NCI-H510A treated with DMSO at 0.1 percent for 48 hours (cell line): Measurements from ENCODE around the gene IL12RB1.
"Not testable (repeated sequence)": the region's sequence is repeated elsewhere in the genome, so short reads cannot be mapped to it uniquely, and the experiment has no call there.

ENCODE experiments used
- DNase-seq: peaks from one replicate; lab custom pipeline; 2025; lab: John Stamatoyannopoulos, UW

Gene IL12RB1

DNA sequence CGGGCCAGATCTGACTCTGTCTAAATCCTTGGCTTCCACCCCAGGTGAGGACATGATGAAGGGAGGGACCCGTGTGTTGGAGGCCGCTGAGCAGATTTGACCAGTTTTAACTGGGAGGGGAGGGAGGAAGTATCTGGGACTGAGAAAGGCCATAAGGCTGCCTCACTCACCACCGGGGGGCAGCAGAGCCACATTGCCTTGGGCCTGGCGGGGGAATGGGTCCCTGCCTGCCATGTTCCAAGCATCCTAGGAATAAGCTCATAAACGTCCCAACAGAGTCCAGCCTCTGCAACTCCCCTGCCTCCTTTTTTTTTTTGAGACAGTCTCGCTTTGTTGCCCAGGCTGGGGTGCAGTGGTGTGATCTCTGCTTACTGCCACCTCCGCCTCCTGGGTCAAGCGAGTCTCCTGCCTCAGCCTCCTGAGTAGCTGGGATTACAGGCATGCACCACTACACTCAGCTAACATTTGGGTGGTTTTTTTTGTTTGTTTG is 26.3 kb upstream of the IL12RB1 start:
- DNase-seq, result peak; percentile 71

- DNase-seq, result no peak
Measured at GRCh38 chr19:18110609-18111232, 24.0 kb upstream of the IL12RB1 start.

DNA sequence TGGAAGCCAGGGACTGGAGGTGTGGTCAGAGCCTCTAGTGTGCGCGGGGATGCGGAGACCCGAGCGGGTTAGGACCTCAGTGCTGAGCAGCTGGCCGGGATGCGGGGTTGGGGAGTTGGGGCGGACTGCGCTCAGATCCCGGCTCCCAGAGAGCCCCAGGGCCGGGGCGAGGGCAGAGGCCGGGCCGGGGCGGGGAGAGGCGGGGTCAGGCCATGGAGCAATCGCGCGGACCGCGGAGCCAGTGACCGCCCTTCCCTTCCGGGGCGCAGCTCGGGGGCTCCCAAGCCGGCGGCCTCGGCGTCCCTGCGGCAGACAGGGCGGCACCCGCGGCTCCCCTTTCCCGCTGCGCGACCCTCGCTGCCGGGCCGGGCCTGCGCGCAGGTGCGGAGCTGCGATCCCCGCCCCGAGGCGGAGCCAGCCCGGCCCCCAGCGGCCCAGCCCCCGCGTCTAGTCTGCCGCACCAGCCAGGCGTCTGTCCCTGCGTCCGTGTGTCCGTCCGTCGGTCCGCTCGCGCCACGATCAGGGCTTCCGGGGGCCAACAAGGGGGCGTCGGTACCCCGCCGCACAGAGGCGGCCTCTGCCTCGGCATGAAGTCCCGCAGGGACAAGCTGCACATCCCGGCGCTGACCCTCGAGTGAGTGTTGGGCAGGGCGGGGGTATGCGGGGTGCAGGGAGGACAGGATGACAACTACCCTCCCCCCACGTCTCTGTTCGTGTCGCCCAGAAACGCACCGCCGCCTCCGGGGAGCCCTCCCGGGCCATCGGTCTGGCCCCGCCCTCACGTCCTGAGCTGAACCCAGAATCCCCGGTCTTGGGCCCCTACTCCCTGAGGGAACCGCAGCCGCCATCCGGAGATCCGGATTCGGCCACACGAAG is 23.2 kb upstream of the IL12RB1 start:
- DNase-seq, result peak; percentile 48

DNA sequence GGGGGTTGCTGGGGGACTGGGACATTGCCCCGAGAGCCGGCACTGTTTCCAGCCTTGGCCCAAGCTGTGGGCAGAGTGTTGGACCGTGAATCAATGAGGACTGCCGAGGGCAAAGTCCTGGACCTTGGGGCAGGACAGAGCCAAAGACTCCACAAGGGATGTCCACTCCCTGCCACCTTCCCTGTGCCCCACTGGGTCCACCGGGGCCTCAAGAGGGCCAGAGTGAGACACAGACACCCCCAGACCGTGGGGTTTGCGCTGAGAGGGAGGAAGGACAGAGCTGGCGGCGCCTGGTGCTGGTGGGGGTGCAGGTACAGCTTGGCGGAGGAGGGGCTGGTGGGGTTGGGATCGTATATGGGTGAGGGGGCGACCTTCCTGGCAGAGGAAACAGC is 22.6 kb upstream of the IL12RB1 start:
- DNase-seq, result no peak

- no peak for DNase-seq
Measured at GRCh38 chr19:18108897-18109296, 22.2 kb upstream of the IL12RB1 start.

DNA sequence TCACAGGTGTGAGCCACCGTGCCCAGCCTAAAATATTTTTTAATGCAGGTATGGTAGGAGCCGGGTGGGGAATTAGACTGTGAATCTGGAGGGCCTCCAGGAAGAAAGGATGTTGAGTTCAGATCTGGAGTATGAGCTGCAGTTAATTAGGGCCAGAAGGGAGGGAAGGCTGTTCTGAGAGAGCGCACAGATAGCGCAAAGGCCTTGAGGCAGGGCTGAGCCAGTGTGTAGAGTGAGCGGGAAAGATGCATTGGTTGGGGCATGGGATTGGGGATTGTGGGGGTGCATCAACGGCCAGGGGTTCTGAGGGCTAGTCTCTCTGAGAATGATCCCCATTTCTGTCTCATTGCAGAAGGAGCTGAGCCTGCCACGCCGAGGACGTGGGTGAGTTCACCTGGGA is 20.5 kb upstream of the IL12RB1 start:
- DNase-seq, result peak; percentile 80

GRCh38 chr19:18105259-18105658 is 18.5 kb upstream of the IL12RB1 start:
- DNase-seq, result not testable (repeated sequence)

- no peak for DNase-seq
Measured at GRCh38 chr19:18104793-18105131, 18.0 kb upstream of the IL12RB1 start.

DNA sequence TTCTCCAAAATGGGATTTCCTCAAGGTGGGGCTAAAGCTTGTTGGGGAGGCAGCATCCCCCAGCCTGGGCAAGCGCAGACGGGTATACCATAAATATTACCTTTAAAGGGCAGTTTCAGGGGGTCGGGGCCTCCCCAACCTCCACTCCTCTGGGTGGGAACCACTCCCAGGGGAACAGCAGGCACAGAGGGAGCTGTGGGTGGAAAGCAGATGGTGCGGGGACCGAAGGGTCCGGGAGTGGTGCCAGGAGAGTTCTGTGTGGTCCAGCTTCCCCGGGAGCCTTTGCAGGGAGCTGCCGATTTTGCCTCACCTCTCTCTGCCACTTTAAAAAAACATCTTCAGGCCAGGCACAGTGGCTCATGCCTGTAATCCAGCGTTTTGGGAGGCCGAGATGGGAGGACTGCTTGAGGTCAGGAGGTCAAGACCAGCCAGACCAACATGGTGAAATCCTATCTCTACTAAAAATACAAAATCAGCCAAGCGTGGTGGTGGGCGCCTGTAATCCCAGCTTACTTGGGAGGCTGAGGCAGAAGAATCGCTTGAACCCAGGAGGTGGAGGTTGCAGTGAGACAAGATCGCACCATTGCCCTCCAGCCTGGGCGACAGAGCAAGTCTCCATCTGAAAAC is 16.3 kb upstream of the IL12RB1 start:
- no peak for DNase-seq

DNA sequence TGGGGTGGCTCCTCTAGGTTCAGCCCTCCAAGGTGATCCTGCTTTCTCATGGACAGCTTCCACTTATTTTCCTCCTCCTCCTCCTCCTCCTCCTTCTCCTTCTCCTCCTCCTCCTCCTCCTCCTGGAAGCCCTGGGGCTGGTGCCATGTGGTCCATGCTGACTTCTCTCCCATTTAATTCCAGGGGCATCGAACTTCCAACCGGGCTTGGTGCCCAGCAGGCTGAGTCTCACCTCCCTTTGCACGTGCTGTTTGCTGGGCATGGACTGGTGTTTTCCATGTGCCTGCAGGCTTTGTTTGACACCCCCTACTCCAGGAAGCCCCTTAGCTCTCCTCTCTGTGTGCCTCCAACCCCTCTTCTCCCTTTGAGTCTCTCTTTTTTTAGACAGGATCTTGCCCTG is 14.5 kb upstream of the IL12RB1 start:
- no peak for DNase-seq

GRCh38 chr19:18100710-18101109 is 14.0 kb upstream of the IL12RB1 start:
- no peak for DNase-seq

GRCh38 chr19:18099623-18099995 is 12.9 kb upstream of the IL12RB1 start:
- no peak for DNase-seq

DNA sequence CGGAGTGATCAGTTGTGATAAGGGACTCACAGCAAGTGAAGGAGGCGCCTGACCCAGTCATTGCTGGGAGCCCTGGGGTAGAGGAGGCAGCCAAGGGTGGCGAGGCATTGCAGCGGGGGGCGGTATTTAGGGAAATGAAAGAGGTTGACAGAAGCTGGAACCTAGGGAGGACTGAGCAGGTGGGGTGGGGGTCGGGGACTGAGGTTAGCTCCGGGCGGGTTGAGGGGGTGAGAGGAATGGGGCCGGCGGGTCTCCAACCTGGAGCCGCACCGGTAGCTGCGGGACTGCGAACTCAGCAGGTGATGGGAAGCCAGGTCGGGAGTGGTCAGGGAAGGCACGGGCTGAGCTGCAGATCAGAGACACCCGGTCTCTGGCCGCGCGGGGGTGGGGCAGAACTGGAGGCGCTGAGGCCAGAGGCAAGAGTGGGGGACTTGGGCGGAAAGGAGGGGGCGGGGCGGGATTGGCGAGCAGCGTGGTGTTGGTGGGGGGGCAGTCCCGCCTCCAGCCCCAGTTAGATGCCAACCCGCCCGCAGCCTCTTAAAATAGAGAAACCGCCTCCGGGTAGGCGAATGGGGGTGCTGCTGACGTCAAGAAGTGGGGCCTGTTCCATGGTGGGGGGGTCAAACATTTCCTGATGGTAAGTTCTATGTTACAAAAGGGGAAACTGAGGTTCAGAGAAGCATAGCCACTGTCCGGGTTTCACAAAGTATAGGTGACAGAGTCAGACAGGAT is 12.3 kb upstream of the IL12RB1 start:
- DNase-seq, result no peak

DNA sequence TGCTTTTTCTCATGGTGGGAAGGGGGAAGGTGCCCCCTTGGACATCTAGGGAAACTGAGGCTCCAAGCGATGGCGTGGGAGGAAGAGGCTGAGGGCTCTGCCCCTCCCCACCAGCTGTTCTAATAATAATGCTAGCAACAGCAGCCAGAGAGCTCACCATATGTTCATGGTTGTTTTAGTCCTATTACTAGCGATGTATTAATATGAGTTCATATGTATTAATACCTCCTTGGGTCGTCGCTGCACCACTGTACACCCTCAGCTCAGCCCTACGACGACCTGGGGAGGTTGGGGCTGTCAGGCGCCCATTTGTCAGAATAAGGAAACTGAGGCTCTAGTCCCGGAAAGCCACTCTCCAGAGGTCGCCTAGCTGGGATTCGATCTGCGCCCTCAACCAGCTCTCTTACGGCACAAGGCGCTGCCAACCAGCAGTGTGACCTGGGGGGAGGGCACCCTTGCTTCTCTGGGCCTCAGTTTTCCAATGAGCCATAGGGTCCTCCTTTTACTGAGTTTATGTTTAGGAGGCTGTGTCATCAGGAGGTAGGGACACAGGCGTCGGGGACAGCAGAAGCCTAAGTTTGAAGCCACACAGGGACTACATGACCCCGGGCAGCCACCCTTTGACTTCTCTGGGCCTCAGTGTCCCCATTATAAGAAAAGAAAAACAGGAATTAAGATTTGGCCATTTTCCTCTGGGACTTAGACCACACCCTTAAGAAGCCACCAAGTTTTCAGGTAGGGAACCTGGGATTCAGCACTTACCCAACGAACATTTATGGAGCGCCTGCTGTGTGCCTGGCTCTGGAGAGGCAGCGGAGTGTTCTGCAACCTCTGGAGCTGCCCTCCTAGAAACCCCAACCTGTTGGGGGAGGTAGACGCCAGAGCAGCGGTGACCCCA is 11.5 kb upstream of the IL12RB1 start:
- no peak for DNase-seq

DNA sequence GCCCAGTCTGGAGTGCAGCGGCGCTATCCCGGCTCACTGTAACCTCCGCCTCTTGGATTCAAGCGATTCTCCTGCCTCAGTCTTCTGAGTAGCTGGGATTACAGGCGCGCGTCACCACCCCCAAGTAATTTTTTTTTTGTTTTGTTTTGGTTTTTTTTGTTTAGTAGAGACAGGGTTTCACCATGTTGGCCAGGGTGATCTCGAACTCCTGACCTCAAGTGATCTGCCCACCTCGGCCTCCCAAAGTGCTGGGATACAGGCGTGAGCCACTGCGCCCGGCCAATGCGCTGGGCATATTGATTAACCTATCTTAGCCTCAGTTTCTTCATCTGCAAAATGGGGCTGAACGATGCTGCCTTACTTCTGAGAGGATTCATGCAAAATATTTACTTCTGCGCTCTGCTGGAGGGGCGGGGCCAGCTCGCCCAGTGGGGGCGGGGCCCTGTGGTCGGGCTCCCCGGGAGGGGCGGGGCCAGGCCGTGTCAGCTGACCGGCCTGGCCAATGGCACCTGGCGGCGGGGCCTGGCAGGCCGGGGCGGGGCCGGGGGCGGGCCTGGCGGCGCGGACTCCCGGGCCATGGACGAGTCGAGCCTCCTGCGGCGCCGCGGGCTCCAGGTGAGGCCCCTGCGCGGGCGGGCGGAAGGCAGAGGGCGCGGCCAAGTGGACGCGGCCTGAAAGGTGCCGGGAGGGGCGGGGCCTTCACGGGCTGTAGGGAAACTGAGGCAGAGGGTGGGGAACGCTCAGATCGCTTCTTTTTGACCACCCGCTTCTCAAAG is 10.7 kb upstream of the IL12RB1 start, which contains the start of gene MAST3:
Gene MAST3, plus strand, starts transcription at position 562 of the 776 bp plus-strand sequence. Its CDS starts 15 bp downstream, at position 577.
- peak; percentile 60 for DNase-seq

DNA sequence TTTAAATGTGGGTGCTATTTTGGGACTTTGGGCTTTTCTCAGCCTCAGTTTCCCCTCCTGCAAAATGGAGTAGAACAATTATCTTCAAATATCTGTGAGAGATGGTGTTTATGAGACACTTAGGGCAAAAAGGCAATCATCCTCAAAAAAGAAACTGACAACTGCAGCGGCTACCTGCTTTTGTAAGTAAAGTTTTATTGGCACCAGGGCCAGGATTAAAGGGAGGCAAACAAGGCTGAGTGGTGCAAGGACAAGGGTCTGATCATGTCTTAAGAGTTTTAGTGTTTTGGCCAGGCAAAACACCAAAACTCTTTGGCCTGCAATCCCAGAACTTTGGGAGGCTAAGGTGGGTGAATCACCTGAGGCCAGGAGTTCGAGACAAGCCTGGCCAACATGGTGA is 9.5 kb upstream of the IL12RB1 start:
- no peak for DNase-seq

- no peak for DNase-seq
Measured at GRCh38 chr19:18093439-18094161, 6.9 kb upstream of the IL12RB1 start.

DNA sequence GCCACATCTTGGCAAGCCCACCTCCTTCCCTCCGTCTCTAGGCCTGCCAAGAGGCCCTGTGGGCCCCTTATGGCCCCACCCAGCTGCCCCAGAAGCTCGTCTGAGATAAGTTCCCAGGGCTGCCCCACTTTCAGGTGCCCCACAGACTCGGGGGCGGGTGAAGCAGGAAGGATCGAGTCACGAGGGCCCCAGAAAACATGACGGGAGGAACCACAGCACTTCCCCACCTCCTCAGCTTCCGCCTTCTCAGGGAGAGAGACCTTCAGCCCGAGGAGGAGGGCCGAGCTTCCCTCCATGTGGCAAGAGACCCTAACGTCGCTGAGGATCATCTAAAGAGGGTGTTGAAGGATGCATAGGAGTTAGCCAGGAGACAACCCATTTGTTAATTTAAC is 4.5 kb upstream of the IL12RB1 start:
- no peak for DNase-seq

DNA sequence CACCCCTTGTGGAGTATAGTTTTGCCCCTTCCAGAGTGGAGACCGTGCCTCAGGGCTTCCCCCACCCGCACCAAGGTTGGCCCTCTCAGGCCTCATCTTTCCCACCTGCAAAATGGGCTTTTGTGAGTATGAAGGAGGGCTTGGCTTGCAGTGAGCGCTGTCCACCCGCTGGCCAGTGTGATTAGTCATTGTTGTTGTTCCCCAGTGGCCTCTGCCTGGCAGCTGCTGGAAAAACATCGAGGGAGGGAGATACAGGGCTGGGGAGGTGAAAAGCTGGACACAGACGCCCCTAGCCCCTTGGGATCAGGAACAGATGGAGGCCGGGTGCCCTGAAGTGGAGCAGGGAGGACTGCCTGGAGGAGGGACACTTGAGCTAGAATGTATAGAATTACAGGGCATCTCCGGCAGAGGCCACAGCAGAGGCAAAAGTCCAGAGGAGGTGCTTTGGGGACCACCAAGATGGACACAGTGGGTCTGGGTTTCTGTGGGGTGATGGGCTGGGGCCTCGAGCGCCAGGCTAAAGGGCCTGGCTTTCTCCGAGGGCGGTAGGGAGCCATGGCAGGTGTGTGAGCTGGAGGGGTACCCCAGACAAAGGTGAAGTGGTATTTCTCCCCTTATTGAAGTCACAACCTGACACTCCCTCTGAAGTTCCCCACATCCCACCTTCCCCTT is 3.9 kb upstream of the IL12RB1 start:
- no peak for DNase-seq
